ENCODE data around the gene MRPS9.

The MRPS9 gene

DNA sequence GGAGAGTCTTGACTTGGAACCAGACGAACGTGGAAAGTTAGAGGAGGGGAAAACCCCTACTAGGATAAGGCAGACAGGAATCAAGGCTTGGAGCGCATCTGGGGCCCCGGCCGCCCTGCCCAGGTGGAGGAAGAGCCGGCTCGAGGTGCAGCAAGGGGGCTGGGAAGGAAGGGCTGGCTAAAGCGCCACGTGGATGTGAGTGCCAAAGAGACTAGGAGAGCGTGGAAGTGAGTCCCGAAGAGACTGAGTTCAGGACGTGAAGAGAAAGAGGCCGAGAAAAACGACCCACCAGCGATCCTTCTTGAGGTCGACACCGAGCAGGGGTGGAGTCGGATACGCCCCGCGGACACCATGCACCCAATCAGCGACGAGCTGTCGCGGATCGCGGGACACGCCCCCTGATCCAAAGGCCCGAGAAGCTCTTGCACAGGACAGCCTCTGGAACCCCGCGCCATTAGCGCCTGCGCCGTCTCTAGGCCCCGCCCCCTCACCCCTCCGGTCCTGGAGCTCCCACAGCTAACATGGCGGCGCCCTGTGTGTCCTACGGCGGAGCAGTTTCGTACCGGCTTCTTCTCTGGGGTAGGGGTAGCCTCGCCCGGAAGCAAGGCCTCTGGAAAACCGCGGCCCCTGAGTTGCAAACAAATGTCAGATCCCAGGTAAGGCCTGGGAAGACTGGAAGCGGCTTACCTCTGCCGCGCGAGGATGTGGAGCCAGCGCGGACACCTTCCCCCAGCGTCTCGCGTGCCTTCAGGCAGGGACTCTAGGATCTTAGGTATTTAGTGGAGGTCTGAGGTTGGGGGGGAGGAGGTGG lies at the start of gene MRPS9:
MRPS9 (plus strand) TSS at position 498 of the 811 bp plus-strand sequence; CDS start at position 522, 24 bp downstream.
- TF ChIP-seq, protein P1, sequence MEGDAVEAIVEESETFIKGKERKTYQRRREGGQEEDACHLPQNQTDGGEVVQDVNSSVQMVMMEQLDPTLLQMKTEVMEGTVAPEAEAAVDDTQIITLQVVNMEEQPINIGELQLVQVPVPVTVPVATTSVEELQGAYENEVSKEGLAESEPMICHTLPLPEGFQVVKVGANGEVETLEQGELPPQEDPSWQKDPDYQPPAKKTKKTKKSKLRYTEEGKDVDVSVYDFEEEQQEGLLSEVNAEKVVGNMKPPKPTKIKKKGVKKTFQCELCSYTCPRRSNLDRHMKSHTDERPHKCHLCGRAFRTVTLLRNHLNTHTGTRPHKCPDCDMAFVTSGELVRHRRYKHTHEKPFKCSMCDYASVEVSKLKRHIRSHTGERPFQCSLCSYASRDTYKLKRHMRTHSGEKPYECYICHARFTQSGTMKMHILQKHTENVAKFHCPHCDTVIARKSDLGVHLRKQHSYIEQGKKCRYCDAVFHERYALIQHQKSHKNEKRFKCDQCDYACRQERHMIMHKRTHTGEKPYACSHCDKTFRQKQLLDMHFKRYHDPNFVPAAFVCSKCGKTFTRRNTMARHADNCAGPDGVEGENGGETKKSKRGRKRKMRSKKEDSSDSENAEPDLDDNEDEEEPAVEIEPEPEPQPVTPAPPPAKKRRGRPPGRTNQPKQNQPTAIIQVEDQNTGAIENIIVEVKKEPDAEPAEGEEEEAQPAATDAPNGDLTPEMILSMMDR (conservative IDR thresholded peaks at IDR 0.05) = no peak
- H3K27ac ChIP-seq = peak within 1 kb of the TSS; percentile 87

GRCh38 chr2:105005181-105005951 lies 32.5 kb upstream of the MRPS9 start:
- H3K27ac ChIP-seq = peak overlapping the region; percentile 75
- TF ChIP-seq, protein P1 (conservative IDR thresholded peaks at IDR 0.05) = no peak

DNA sequence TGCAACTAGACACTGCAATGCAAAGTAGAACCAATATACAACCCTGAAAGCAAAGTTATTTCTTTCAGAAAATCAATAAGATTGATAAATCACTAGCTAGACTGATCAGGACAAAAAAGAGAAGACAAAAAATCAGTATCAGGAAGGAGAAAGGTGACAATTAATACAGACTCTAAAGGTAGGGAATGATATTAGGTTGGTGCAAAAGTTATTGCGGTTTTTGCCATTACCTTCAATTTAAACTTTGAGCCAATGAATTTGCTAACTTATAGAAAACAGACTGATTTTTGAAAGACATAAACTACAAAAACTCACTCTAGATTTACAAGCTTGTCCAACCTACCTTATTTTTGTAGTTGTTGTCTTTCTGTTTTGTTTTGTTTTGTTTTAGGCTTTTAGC lies 30.5 kb upstream of the MRPS9 start:
- TF ChIP-seq, protein P1 (conservative IDR thresholded peaks at IDR 0.05) = no peak
- peak overlapping the region; percentile 75 for H3K27ac ChIP-seq

GRCh38 chr2:105032476-105032875 lies 5.4 kb upstream of the MRPS9 start:
- TF ChIP-seq, protein P1 (conservative IDR thresholded peaks at IDR 0.05) = no peak
- no peak overlapping the region for H3K27ac ChIP-seq

DNA sequence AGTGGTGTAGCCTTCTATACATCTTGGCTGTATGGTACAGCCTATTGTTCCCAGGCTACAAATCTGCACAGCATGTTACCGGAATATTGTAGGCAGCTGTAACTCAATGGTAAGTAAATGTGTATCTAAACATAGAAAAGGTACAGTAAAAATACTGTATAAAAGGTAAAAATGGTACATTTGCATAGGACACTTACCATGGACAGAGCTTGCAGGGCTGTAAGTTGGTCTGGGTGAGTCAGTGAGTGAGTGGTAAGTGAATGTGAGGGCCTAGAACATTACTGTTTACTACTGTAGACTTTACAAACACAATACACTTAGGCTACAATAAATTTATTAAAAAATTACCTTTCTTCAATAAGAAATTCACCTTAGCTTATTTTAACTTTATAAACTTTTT lies 3.7 kb upstream of the MRPS9 start:
- TF ChIP-seq, protein P1 (conservative IDR thresholded peaks at IDR 0.05) = no peak
- H3K27ac ChIP-seq = no peak overlapping the region

GRCh38 chr2:105038383-105039061 lies 653 bp downstream of the MRPS9 start:
- TF ChIP-seq, protein P1 (conservative IDR thresholded peaks at IDR 0.05) = no peak
- peak overlapping the region; percentile 87 for H3K27ac ChIP-seq

- no peak overlapping the region for H3K27ac ChIP-seq
- TF ChIP-seq, protein P1 (conservative IDR thresholded peaks at IDR 0.05) = no peak
Observed at GRCh38 chr2:105039559-105039958, 1.7 kb downstream of the MRPS9 start.
